ENCODE results near the gene PRKX.
"Not testable (repeated sequence)": the region's sequence is repeated elsewhere in the genome, so short reads cannot be mapped to it uniquely, and the experiment has no call there.

The PRKX gene

GRCh38 chrX:3711331-3711917 lies 2.0 kb downstream of the PRKX start:
- no peak for DNase-seq

DNA sequence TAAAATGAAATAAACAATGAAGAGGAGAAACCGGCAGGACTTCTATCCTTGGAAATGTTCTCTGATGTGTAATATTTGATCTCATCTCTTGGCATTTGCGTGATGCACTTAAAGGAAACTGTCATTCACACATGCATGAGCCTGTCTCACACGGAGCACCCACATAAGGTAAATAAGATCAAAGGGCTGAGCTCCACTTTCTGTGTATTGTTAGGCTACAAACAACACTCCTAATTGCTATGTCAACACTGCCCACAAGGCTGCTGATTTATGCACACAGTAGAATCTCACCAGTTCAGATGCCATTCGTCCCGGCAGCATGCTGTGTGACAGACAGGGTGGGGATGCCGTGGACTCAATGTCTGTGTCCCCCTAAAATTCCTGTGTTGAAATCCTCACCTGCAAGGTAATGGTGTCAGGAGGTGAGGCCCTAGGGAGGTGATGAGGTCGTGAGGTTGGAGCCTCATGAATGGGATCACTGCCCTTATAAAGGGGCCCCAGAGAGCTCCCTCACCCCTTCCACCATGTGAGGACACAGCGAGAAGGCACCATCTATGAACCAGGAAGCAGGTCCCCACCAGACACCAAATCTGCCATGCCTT lies 5.7 kb downstream of the PRKX start:
- peak in 1 of 6 experiments; percentile 6 for DNase-seq

DNA sequence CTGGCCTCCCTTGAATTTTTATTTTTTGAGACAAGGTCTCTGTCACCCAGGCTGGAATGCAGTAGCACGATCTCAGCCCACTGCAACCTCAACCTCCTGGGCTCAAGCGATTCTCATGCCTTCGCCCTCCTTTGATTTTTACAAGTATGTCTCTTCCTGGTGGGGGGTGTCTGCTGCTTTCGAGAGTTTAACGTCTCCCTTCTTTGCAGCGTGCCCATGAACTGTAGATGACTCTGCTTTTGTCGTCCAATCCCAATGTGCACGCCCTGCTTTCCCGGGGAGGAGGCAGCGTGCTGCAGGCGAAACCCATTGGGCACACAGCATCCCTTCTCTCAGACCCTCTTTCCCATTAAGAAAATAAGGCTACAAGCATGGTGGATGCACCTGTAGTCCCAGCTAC lies 7.0 kb downstream of the PRKX start:
- peak in 1 of 6 experiments; percentile 3 for DNase-seq

DNA sequence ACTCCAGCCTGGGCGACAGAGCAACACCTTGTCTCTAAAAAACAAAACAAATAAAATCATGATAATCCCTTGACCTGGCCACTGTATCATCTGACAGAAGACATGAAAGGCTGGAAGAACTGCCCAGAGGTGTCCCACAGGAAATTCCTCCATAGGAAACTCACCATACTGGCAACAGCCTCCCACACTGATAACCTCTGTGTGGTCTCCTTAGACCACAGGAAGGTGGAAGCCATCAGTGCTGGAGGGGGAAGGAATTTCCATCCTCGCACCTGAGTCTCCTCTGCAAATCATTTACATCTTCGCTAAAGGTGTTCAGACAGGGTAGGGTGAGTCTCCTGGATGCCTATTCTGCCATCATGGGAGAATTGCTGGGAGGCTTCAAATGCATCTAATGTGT lies 10.2 kb downstream of the PRKX start:
- DNase-seq: not testable (repeated sequence)

DNA sequence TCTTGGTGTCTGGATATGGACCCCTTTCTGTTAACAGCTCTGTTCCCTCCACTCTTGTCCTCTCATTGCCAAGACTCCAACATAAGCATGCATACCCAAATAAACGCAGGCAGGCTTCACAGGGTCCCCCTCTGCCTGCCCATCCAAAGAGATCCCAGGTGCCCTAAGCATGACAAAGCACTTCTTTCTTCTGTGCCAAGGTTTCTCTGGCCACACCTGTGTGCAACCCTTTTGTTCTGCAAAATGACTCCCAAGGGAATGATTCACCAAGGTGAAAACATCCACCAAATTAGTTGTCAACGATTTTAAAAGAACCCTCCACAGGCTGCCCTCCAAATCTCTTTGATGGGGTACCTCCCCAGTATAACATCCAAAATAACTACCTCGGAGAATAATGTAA lies 11.4 kb downstream of the PRKX start:
- not testable (repeated sequence) for DNase-seq

- not testable (repeated sequence) for DNase-seq
Measured at GRCh38 chrX:3701445-3701928, 12.0 kb downstream of the PRKX start.

GRCh38 chrX:3699821-3700381 lies 13.5 kb downstream of the PRKX start:
- peak in 2 of 6 experiments; percentile 26 to 44 for DNase-seq

- DNase-seq: no peak
Measured at GRCh38 chrX:3697701-3698279, 15.7 kb downstream of the PRKX start.

- no peak for DNase-seq
Measured at GRCh38 chrX:3697220-3697684, 16.2 kb downstream of the PRKX start.

- DNase-seq: no peak
Measured at GRCh38 chrX:3695536-3695935, 17.9 kb downstream of the PRKX start.

DNA sequence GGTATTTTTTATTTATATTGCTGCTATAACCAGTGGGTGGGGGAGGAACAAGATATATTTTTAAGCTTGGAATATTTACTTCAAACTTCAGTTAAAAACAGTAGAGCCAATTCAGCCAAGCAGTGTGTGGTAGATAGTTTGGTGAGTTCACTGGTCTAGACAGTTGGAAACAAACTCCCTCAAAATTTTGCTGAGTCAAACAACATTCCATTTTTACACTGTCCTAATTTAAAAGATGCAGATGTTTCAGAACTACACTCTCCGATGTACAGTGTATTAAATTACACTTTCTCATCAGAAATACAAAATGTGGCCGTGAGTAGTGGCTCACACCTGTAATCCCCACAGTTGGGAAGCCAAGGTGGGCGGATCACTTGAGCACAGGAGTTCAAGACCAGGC lies 23.3 kb downstream of the PRKX start:
- DNase-seq: no peak

- not testable (repeated sequence) for DNase-seq
Measured at GRCh38 chrX:3683236-3683635, 30.2 kb downstream of the PRKX start.

DNA sequence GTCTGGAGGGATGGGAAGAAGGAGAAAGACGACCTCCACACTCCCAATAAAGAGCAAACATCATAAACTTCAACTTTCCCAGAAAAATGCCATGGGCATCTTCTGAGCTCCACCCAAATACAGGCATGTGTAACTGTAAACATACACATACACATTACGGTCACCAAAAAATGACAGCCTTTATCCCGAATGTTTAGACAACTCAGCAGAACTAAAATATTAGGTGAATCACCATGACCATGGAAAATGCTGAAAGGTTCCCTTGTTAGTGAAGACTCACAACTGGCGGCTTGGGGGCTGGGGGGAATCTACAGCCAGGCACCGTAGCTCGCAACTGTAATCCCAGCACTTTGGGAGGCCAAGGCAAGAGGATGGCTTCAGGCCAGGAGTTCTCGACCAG lies 33.0 kb downstream of the PRKX start:
- no peak for DNase-seq

DNA sequence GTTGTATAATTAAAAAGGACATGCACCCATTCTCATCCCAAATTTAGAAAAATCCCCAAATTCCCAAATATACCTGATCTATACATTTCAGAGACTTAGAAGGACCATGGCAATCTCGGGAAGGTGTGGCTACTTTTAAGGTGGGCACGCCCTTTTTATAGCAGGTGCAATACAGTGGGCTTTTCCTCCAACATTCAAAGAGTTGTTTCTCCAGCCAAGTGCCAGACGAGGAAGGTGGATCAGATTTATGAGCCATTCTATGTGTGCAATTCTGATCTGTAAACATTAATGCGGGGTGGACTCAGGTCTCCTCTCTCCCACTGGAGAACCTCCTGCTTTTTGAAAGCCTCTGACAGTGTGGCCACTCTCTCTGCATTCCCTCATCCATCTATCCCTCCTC lies 33.8 kb downstream of the PRKX start:
- no peak for DNase-seq

DNA sequence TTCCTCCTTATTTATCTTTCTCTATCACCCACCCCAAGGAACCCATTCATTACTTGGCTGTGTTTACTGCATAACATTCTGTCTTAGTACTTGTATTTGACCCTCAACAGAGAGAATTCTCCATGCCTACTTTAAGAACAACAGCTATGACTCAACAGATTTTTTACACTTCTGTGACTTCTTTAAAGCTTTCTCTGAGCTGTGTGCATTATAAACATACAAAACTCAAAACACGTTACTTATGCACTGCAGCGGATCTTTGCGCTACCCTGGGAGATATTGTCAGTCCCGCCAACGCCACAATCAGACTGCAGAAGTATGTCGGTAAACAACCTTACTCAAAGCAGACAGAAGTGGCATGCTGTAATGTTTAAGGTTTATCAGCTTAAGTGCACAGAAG lies 35.1 kb downstream of the PRKX start:
- DNase-seq: no peak

- no peak for DNase-seq
Measured at GRCh38 chrX:3674881-3675280, 38.6 kb downstream of the PRKX start.

- DNase-seq: no peak
Measured at GRCh38 chrX:3669841-3670475, 43.5 kb downstream of the PRKX start.

DNA sequence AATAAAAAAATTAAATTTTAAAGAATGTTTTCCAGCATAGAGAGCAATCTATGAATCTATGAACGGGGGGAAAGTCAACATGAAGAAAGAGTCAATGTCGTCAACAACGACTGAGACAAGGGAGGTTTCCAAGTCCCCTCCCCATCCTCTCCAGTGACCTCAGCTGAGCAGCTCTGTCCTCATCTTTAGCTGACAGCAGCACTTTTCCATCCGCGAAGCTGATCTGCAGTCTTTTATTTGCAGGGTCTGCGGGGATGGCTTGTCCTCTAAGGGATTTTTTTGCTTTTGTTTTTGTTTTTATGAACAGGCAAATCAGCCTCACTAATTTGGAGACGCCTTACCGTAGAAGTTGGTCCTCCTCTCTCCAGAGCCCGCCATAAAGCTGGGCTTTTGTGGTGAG lies 46.5 kb downstream of the PRKX start:
- DNase-seq: no peak

GRCh38 chrX:3664921-3665320 lies 48.5 kb downstream of the PRKX start:
- DNase-seq: no peak

- DNase-seq: not testable (repeated sequence)
Measured at GRCh38 chrX:3663576-3664250, 49.7 kb downstream of the PRKX start.

DNA sequence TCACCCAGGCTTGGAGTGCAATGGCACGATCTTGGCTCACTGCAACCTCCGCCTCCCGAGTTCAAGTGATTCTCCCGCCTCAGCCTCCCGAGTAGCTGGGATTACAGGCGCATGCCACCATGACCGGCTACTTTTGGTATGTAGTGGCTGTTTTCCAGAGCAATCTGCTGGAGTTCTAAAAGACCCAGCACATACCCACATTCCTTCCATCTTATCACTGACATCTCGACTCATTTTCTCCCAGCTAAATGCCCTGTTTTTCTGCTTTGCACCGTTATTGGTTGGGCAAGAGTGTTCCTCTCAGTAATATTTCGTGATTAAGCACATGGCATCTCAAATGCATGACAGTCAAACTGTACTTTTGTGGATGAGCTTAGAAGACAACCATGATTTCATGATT lies 53.7 kb downstream of the PRKX start:
- no peak for DNase-seq

GRCh38 chrX:3655181-3655580 lies 58.3 kb downstream of the PRKX start:
- no peak for DNase-seq

DNA sequence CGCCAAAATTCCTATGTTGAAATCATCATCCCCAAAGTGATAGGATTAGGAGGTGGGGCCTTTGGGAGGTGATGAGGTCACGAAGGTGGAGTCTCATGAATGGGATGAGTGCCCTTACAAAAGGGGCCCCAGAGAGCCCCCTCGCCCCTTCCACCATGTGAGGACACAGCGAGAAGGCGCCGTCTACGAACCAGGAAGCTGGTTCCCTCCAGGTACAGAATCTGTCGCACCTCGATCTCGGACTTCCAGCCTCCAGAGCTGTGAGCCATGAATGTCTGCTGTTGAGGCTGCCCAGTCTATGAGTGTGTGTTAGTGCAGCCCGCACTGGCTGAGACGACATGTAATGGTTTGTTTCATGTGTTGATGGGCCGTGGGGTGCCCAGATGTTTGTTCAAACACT lies 60.3 kb downstream of the PRKX start:
- no peak for DNase-seq

All from stimulated activated naive CD4-positive, alpha-beta T cell (primary cell).